Mesothelial cell of epicardium (in vitro differentiated cells): ENCODE measurements around the gene TRAF3IP1. TPM values are rescaled to one million over a fixed set of nuclear protein-coding genes. Genes with fewer than 3 reads are reported as not detected.

ENCODE experiments used
- DNase-seq, 2 experiments: peaks; one replicate each; pipeline ENCODE4 v3.0.0; 2021; ENCODE audit warnings: low spot score in 2 of 2; ENCODE audit not compliant: unreplicated experiment in 2 of 2
- H3K27ac Mint-ChIP-seq: 2 replicates; pipeline ENCODE4 v1.8.0; 2021; ENCODE audit warnings: mixed read lengths
- H3K27me3 Mint-ChIP-seq: 2 replicates; pipeline ENCODE4 v1.8.0; 2021; ENCODE audit warnings: low read depth, mixed read lengths
- H3K36me3 Mint-ChIP-seq: 2 replicates; pipeline ENCODE4 v1.8.0; 2021; ENCODE audit warnings: mixed read lengths
- H3K4me1 Mint-ChIP-seq: 2 replicates; pipeline ENCODE4 v1.8.0; 2021; ENCODE audit warnings: mixed read lengths
- H3K4me3 Mint-ChIP-seq: 2 replicates; pipeline ENCODE4 v1.8.0; 2021; ENCODE audit warnings: mild to moderate bottlenecking, moderate library complexity, mixed read lengths
- H3K9me3 Mint-ChIP-seq: 2 replicates; pipeline ENCODE4 v1.8.0; 2021; ENCODE audit warnings: mixed read lengths
- total RNA-seq: library from RNA; stranded (reverse); gene quantifications from 3 replicates; pipeline ENCODE4 v1.2.1, GENCODE V29; 2021
- TF ChIP-seq, protein P1 (sequence below): fragments of 200-600 bp; sonication (generic); IDR thresholded peaks from one replicate; pipeline ENCODE4 v1.5.0; 2021; ENCODE audit warnings: antibody characterized with exemption; ENCODE audit not compliant: unreplicated experiment

The TRAF3IP1 gene
- total RNA-seq, 1 donor from 2014 or later, result 17.5 TPM

DNA sequence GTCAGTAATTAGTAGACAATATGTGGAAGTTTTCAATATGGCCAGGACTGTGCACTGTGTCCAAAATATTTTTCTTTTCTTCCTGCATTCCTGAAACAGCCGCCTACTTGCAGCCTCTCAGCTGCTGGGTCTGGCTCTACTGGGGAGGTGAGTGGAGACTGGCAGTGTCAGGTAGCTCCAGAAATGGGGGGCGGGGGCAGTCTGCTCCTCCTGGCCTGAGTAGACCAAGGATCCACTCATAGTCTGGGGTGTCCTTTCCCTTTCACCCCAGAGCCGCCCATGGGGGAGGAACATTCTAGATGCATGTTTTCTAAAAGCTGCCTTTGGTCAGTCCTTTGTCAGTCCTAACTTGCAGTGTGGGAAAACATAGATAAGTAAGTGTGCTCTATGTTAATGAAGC is 23.7 kb downstream of the TRAF3IP1 start:
- Mint-ChIP-seq H3K36me3 (peaks cover 5% of the 10 kb centered on the region), H3K27me3 (no peaks in the 10 kb centered on the region), H3K27ac (peak overlapping the region; percentile 92), H3K4me1 (peaks cover 7% of the 10 kb centered on the region), H3K4me3 (no peak overlapping the region), H3K9me3 (no peaks in the 10 kb centered on the region)
- no peak for DNase-seq
- TF ChIP-seq, protein P1, sequence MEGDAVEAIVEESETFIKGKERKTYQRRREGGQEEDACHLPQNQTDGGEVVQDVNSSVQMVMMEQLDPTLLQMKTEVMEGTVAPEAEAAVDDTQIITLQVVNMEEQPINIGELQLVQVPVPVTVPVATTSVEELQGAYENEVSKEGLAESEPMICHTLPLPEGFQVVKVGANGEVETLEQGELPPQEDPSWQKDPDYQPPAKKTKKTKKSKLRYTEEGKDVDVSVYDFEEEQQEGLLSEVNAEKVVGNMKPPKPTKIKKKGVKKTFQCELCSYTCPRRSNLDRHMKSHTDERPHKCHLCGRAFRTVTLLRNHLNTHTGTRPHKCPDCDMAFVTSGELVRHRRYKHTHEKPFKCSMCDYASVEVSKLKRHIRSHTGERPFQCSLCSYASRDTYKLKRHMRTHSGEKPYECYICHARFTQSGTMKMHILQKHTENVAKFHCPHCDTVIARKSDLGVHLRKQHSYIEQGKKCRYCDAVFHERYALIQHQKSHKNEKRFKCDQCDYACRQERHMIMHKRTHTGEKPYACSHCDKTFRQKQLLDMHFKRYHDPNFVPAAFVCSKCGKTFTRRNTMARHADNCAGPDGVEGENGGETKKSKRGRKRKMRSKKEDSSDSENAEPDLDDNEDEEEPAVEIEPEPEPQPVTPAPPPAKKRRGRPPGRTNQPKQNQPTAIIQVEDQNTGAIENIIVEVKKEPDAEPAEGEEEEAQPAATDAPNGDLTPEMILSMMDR, result no peak

DNA sequence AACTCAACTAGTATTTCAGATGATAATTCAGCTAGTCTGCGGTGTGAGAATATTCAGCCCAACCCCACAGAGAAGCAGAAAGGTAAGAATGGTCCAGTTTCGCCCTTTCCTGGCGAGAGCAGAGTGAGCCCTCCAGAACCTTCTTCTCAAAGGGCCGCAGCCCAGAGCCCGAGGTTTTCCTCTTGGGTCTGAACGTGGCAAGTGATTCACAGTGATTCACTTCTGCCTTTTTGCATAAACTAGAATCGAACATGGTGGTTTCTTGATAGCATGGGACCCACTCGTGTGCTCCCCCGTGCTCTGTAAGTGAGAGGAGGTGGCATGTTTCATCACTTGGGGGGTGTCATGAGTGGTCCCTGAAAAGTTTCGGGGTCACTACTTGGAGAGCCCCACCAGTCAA is 24.2 kb downstream of the TRAF3IP1 start:
- peaks cover 9% of the 10 kb centered on the region for H3K36me3 Mint-ChIP-seq
- peak overlapping the region; percentile 92 for H3K27ac Mint-ChIP-seq
- H3K4me3 Mint-ChIP-seq, result no peak overlapping the region
- no peak for DNase-seq
- peaks cover 7% of the 10 kb centered on the region for H3K4me1 Mint-ChIP-seq
- no peaks in the 10 kb centered on the region for H3K9me3 Mint-ChIP-seq
- H3K27me3 Mint-ChIP-seq, result no peaks in the 10 kb centered on the region
- TF ChIP-seq, protein P1, result no peak

DNA sequence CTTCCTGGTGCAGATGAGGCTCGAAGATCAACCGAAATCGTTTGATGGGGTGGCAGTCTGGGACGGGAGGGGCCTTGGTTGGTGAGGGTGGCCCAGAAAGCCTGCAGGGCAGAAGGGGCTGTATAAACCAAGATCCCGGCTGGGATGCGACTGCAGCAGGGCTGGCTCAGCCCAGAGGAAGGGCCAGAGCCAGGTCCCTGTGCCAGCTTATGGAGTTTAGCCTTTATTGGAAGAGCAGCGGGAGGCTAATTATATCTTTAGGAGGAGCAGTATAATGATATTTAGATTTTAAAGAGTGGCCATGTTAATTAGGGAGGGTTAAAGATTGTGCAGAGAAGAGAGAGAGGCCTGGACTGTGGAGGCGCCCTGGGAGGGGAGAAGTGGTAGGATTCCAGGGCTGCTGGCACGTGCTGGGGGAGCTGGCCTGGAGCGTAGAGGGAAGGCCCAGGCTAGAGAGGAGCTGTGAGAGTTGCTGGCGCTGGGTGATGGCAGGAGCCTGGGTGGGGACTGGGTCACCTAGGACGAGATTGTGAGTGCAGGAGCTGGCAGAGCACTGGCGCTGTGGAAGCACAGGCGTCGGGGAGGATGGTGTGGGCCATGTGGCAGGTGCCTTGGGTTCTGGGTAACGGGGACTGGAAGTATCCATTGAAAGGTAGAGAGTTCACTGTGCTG is 25.1 kb downstream of the TRAF3IP1 start:
- Mint-ChIP-seq H3K4me3 (no peak overlapping the region), H3K27me3 (no peaks in the 10 kb centered on the region), H3K27ac (peak overlapping the region; percentile 92), H3K9me3 (no peaks in the 10 kb centered on the region), H3K36me3 (peaks cover 10% of the 10 kb centered on the region), H3K4me1 (peaks cover 7% of the 10 kb centered on the region)
- TF ChIP-seq, protein P1, result no peak
- DNase-seq, result no peak

DNA sequence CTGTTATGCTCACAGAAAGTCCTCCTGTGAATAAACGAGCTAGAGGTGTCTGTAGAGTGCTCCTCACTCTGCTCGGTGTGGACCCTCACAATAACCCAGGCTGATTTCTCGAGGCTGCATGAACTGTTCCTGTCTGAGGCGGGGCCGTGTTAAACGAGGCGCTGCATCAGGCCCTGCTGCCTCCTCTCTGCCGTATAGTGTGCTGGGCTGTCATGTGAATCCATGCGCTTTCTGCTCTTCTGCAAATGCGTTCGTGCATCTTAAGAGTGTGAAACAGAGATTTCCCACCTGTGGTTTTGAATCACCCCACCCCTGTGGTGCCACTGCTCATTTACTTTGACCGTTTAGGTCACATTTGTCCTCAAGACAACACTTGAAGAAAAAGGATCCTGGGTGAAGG is 26.2 kb downstream of the TRAF3IP1 start:
- H3K9me3 Mint-ChIP-seq, result no peaks in the 10 kb centered on the region
- H3K27ac Mint-ChIP-seq, result no peak overlapping the region
- H3K27me3 Mint-ChIP-seq, result no peaks in the 10 kb centered on the region
- no peak overlapping the region for H3K4me3 Mint-ChIP-seq
- H3K4me1 Mint-ChIP-seq, result peaks cover 7% of the 10 kb centered on the region
- H3K36me3 Mint-ChIP-seq, result peaks cover 10% of the 10 kb centered on the region
- no peak for DNase-seq
- TF ChIP-seq, protein P1, result no peak

DNA sequence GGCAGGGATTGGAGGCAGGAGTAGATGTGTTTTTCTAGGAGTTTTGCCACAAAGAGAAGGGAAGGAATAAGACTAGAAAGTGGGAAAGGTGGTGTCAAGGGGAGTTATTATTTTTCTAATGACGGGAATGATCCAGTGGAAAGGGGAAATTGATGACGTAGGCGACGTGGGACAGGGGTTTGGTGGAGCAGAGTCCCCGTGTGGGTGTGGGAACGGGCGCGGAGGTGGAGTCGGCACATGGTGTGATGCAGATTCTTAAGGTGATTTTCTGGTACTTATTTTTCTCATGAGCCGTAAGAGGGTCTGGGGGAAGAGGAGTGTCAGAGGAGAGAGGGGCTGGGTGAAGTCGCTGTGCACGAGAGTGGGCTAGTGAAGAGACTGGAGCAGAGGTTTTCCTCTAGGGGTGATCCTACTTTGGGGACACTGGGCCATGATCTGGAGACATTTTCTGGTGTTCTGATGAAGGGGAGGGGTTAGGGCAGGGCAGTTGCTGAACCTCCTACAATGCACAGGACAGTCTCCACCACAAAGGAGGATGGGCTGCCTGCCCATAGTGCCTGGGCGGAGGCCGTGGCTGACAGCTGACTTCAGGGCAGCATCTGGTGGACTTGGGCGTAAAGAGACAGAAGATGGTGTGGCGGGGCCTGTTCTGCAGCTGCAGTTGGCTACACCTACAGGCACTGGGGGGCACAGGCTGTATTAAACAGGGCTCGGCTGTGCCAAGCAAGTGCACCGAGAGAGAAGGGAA is 30.0 kb downstream of the TRAF3IP1 start:
- no peak overlapping the region for H3K4me3 Mint-ChIP-seq
- no peak for DNase-seq
- TF ChIP-seq, protein P1, result no peak
- H3K36me3 Mint-ChIP-seq, result peaks cover 10% of the 10 kb centered on the region
- no peaks in the 10 kb centered on the region for H3K4me1 Mint-ChIP-seq
- no peak overlapping the region for H3K27ac Mint-ChIP-seq
- H3K27me3 Mint-ChIP-seq, result no peaks in the 10 kb centered on the region
- H3K9me3 Mint-ChIP-seq, result no peaks in the 10 kb centered on the region
